Measurements from ENCODE around the gene AIFM1. TPM values are rescaled to one million over a fixed set of nuclear protein-coding genes. Genes with fewer than 3 reads are reported as not detected.
A peak's percentile ranks its signal among the peaks of the same experiment; 100 is the strongest.
"Not testable (repeated sequence)": the region's sequence is repeated elsewhere in the genome, so short reads cannot be mapped to it uniquely, and the experiment has no call there.

AIFM1 gene
- polyA plus RNA-seq, 5 donors = 26.3 to 30.8 (median 27.2) TPM

DNA sequence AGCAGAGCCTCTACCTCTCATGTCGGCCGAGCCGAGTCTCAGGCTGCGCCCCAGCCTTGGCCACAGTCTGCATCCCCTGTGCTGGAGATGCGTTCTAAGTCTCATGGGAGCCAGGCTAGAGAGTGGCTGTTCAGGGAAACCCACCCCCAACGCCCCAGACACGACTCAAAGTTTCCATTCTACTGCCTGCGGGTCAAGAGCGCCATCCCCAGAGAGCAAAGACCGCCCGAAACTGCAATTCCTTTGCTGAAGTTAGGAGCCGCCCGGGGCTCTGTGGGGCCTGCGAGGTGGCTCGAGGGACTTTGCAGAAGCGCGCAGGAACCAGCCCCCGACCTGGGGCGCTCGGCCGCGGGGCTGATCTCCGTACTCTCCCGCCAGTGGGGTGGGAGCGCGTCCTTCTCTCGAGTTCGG lies 45.3 kb downstream of the AIFM1 start:
- peak in 1 of 2 donors; percentile 17 for DNase-seq

DNA sequence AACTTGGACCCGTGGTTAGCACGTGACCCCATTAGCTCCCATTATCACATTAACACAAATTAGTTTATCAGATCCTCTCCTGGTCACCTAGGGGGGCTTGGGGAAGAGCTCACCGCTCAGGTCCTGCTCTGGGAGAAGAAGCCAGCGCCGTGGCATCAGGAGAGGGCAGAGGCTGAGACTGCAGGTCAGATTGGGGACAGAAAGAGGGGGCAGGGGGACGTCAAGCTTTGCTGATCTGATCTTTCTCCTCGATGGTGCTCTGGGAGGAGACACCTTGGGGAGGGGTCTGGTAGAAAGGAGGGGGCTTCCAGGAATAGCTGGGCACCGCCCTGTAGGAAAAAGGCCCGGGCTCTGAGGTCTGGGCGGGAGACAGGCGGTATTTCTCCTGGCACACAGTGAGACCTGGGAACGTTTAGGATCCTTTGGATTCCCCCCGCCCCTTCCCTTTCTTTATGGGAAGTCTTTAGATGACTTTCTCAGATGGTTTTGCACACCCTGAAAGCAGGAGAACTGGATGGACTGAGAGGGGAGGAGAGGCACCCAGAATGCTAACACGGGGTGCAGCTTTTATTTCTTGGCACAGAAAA lies 46.2 kb downstream of the AIFM1 start:
- DNase-seq = no peak

DNA sequence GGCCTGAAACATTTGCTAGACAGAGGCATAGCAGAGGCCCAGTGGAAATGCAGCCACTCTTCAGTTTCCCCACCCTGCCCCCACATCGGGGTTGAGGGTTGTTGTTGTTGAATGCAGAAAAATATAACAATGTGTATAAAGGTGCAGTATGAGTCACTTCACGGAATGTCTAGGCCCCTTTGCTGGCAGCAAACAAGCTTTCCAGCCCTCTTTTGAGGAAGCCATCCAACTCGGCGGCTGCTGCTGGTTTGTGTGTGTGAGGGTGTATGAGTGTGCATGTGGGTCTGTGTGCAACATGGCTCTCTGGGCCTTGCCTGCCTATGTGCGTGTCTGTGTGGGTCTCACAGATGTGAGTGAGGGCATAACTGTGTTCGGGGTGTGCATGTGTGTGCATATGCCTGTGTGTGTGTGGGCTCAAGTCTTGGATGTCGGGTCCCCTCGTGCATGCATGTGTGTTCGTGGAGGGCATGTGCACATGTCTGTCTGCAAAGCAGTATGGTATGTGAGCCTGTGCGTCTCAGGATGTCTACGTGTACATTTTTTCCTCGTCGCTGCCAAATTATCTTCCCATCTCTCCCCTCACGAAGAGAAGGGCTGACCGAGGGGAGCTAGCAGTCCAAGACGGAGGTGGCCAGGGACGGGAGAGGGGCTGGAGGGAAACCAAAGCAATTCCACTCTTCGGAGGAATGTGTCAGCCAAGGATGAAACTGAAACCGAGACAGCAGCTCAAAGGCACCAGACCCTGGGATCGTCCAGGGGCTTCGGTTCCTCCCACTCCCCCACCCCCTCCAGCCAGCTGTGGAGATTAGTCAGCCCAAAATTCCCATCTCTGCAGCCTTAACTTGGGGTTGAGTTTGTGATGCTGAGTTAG lies 47.0 kb downstream of the AIFM1 start:
- DNase-seq = no peak

DNA sequence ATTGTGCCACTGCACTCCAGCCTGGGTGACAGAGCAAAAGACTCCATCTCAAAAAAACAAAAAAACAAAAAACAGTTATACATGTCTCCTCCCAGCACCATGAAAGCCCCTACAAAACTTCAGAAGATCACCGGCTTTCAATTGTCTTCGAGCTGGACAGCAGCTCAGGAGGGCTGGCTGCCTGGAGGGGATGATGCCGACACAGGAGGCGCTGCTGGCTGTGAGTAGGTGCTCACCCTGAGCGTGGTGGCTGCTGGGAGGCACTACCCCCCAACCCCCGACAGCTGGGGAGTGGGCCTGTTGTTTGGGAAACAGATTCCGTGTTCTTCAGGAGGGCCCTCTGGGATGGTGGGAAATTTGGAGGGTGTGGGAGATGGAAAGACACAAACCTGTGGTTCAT lies 48.5 kb downstream of the AIFM1 start:
- no peak for DNase-seq

DNA sequence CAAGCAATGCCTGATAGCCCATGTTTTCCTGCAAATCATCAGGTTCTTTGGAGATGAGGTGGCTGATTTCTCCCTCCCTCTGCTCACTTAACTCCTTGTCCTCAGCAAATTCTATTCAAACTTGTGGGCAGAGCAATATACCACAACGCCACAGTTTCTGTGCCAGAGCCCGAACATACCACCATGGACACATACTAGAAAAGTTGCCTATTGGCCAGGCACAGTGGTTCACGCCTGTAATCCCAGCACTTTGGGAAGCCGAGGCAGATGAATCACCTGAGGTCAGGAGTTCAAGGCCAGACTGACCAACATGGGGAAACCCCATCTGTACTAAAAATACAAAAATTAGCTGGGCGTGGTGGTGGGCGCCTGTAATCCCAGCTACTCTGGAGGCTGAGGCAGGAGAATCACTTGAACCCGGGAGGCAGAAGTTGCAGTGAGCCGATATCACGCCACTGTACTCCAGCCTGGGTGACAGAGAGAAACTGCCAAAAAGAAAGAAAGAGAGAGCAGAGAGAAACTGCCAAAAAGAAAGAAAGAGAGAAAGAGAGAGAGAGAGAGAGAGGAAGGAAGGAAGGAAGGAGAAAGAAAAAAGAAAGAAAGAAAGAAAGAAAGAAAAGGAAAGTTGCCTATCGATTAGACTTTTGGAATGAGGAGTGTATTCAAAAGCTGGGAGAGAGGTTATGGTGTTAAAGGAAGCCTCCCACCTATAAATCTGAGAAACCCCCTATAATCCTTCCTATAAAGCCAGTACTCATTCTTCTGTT lies 50.3 kb downstream of the AIFM1 start:
- not testable (repeated sequence) for DNase-seq

DNA sequence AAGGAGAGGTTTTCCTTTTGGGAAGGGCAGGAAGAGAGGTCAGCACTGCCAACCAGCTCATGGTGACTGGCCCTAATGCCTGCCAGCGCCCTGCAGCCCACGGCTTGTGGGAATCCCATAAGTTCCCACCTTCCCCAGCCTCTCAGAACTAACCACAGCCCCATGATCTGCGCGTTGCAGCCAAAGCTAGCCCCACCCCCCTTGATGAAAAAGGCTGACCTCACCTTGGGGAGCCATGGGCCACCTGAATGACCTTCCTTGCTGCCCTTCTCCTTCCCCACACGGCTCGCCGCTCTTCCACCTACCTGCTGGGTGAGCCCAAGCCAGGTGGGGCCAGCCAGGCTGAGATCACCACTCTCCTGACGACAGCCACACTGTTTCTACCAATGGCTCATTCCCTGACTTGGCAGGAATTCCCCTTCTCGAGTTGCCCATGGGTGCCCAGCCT lies 51.5 kb downstream of the AIFM1 start:
- no peak for DNase-seq

DNA sequence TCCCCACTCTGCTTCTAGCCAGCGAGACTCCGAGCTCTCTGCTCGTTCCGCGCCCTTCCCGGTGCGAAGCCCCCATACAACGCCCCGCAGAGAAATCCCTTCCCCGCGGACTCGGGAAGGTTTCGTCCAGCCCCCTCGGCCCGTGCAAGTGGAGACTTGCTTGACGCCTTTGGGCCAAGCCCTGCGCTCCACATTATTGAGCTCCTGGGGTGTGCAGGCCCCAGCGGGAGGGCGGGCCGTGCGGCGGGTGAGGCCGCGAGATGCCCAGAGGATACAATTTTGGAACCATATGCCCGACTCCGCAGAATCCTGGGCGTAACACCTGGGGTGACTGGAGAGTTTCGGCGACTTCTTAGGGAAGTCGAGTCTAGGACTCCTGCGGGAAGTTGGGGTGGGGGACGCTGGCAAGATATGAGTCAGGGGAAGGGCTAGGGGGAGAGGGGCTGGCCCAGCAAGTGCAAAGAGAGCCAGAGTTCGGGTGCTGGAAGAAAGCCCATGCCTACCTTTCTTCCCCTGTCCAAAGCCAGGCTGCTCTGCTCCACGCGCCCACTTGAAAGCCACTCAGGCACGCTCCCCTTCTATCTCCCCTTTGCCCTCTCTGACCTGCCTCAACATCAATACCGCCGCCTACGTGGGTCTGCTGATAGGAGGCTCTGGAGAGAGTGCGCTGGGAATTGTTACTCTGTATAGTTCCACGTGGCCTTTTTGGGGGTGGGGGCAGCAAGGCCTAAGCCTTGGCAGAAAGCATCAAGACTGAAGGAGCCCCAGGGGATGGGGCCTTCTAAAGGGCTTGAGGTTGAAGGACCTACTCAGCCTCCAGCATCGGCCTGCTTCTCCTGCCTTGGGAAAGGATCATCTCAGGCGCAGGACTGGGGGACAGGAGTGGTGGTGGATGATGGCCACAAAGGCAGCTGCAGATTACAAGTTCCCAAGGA lies 54.2 kb downstream of the AIFM1 start:
- no peak for DNase-seq

DNA sequence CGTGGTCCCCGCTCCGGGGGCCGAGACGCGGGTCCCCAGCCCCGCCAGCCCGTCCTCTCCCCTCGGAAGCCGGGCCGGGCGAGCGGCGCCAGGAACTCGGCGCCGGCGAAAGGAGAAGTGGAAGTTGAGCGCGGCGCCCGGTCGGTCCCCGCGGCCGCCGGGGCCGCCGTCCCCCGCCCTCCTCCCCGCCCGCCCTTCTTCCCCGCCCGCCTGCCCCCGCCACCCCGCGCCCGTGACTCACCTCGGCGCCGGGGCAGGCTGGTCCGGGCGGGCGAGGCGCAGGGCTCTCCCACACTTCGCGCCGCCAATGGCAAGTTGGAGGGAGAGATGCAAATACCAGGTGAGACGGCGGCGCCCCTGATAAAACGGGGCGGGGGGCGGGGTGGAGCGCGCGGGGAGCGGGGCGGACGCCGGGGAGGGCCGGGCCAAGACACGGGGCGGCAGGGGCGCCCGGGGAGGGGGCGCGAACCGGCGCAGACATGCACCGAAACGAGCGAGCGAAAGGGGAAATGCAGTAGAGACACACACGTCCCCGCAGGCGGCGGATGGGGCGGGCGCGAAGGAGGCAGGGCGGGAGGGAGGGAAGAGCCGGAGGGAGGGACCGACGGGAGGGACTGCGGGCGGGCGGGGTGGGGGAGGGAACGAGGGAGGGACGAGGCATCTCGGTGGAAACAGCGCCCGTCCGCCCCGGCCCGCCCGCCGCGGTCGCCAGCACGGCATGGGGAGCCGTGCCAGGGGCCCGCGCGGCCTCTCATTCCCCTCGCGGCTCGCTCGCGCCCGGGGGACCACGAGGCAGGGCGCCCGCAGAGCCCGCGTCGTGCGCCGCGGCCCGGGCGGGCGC lies 55.0 kb downstream of the AIFM1 start, which contains the start of gene ELF4:
TSS of gene ELF4 (minus strand) at position 119 of the 841 bp plus-strand sequence. CDS start 29,167 bp downstream, outside the sequence.
- DNase-seq = peak in 1 of 2 donors; percentile 23

DNA sequence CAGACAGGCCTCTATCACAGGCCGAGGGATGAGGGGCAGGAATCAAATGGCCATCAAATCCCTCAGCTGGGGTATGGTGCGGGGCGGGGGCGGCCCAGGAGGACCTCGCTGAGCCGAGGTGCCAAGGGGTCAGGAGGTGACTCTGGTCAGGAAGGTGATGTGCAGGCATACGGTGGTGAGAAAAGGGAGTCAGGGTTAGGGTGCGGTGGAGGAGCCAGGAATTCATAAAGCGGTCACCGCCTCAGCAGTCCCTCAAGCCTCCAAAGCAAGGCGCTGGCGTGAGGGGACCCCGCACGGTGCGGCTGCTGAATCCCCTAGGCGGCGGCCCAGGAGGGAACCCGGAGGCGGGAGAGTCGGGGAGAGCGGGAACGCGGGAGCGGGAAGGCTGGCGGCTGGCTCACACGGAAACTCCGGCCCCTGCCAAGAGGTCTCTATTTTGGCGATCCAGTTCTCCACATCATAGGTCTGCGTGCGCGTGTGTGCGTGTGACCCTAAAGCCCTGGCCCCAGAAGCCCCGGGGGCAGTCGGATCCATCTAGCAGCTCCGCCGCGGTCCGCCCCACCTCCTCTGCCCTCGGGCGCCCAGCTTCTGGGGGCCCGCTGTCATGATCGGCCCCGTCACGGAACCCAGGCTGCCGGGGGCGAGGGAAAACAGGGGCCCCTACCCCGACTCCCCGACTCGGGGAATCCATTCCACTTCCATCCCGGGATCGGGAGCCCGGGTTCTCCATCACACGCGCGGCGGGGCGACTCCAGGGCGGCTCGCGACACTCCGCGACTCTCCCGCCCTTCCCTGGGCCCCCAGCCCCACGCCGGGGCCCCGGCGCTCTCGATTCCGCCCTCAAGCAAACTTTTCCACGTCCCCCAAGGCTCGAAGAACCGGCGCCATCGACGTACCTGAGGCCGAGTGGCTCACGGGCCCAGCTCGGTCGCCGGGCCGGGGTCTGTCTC lies 55.9 kb downstream of the AIFM1 start:
- no peak for DNase-seq

DNA sequence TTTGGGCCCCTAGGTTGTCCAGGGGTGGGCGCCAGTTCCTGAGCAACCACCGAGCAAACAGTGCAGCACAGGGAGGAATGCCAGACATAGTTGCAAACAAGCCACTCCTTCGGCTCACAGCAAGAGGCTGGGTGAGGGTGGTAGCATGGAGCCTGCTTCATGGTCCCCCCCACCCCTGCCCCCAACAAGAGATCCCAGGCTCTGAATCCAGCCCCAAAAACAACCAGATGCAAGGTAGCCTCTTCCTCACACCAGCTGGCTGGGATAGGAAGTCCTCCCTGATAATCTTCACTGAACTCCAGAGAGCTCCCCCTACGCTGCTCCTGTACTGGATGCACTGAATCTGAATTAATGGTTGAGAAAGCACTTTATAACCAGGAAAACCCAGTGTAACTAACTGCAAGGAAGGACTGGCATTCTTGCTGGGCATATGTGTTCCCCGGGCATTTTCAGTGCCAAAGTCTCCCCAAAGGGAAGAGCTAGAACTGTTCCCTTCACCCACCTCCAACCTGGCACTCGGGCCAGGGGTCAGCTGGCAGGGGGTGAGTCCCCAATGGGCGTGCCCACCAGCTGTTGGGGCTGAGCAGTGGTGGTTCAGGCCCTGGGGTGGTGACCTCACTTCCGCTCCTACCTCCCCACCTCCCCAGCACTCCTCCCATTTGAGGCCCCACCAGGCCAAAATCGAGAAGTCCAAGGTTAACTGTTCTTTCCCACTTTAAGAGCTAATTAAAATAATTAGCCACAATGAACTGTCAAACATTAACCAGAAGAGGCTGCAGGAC lies 56.8 kb downstream of the AIFM1 start:
- DNase-seq = no peak

DNA sequence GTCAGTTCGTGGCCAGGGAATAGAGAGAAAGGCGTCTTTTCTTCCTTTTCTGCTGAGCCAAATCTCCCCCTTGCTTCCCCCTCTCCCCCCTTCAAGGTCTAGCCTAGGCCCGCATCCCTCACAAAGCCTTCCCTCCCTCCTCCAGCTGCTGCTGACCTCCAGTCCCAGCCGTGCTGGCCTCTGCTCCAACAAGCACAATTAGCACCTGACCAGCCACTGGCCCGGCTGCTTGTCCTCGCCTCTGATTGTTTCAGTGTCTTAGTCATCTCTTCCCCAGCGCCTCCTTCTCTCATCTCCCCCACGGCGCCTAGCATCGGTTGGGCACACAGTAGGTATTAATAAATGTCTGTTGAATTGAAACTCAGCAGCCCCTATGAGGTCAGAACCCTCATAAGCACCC lies 59.6 kb downstream of the AIFM1 start:
- no peak for DNase-seq

DNA sequence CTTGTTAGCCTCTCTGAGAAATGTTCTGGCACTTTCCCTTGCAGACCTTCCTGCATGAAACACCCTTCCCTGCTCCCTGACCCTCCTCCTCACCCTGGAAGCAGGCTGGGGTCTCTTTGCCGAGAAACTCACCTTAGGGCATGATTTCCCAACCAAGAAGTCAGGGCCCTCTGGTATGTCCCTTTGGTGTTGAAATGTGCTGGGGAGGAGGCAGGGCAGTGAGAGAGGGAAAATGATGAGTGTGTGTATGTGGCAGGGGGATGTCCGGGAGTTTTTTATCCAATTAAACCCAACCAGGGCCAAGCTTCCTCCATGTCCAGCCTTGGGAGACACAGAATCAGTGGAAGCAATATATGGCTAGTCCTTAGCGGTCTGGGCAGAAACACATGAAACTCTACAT lies 60.4 kb downstream of the AIFM1 start:
- DNase-seq = no peak

DNA sequence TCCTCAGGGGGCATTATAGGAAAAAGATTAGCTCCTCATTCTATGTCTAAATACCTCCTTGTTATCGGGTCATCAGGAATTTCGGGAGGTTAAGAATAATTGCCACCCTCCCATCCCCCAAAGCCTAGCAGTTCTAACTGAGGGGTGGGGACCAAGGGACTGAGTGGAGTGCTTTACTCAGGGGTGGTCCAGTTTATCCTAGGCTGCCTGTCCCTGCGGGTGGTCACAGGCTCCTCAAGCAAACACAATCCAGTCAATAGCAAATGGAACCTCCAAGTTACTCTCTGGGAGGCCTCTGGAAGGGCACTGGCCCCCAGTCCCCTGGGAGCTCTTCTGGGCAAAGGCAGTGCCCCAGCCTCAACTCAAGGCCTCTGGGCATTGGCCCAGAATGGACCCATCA lies 62.0 kb downstream of the AIFM1 start:
- DNase-seq = no peak

DNA sequence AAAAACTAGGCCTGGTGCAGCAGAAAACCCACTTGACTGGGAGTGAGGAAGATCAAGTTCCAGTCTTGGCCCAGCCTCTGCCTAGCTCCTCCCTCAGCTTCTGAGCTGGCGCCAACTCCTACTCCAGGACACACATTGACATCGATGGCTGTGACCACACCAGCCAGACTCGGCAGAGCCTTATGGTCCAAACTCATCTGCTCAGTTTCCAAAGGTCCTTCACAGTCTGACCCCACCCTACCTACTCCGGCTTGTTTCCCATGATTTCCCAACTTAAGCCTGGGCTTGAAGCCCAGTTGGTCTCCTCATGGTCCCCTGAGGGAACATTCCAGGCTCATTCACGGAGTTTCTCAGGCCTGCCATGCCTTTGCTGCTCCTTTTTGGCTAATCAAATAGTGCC lies 65.5 kb downstream of the AIFM1 start:
- DNase-seq = no peak

DNA sequence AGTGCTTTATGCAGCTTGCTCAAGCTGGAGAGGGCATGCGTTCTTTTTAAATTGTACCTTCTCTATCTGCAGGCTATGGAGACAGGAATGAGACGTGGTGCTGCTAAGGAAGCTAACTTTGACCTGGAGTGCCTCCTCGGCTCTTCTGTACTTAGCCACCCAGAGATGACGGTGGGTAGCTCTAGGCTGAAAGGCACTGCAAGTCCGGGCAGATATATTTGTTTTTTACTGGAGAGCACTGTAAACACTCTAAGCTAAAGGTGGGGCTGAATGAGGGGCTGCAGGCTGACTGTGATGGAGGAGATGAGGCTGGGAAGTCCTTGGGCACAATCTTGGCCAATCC lies 67.5 kb downstream of the AIFM1 start:
- DNase-seq = no peak

DNA sequence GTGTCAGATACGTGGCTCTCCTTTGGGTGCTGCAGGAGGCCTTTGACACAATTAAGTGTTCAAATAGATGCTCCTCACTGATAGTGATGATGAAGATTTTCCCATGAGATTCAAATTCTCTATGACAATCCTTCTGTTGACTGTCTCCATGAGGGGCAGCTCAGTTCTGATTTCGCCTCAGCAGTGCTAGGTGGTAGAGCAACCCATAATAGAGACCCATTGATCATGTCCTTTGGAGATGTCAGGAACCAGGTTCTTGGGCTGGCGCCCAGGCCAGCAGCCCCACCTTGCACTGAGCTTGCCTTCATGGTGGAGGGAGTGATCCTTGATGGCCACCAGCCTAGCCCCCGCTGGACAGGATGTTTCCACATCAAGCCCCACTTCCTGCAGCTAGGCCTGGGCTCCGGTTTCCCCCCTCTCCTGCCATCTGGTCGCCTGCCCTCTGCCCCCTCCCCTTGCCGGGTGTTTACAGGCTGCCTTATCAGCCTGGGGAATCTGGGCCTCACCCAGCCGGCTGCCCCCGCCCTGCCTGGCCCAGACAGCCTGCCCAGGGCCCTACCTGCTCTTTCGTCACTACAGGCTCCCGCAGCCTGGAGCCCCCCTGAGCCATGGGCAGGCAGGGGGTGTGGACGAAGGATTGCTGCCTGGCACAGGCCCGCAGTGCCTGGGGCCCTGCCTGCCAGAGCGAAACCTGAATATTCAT lies 68.0 kb downstream of the AIFM1 start:
- peak in 1 of 2 donors; percentile 44 for DNase-seq

DNA sequence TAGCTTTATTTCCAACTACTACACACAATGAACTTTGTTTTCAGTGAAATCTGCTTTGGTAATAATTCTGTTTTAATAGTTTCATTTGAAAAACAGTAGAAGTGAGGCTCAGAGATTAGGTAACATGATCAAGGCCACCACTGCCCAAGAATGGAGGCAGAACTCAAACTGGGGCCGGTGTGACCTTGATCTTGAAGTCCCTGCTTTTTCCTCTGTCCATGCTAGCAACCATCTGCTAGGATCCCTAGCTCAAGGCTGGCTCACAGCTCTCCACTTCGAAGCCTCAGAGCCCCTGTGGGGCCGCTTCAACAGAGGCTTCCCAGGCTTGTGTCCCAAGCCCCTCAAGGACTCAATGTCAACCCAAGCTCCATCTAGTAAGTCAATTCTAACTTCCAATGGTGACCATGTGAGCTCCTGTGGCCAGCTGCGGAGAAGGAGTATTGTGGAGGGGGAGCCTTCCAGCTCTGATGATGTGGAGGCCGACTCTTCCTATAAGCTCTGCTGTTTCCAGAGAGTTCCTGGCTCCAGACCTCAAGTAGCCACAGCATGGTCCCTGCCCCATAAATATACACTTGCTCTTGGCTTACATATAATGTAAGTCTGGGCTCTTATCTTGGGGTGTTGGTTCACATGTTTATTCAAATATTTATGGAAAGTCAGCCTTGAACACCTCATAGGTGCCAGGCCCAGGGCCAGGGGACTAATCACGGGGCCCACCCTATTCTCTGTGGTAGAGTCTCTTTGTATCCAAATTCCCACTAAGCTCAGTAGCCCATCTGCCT lies 70.2 kb downstream of the AIFM1 start:
- DNase-seq = no peak
